Nephron (organoid): Measurements from ENCODE around the gene GATM.

Experiments used
- H3K27ac Mint-ChIP-seq, 3 experiments: 2 replicates each; pipeline ENCODE4 v1.8.0; 2020; ENCODE audit warnings: mixed read lengths in 3 of 3, mild to moderate bottlenecking in 2 of 3, moderate library complexity in 1 of 3
- H3K27me3 Mint-ChIP-seq: 2 replicates; pipeline ENCODE4 v1.8.0; 2021; ENCODE audit warnings: low read depth, mild to moderate bottlenecking, moderate library complexity, mixed read lengths
- H3K36me3 Mint-ChIP-seq: 2 replicates; pipeline ENCODE4 v1.8.0; 2020; ENCODE audit warnings: low read depth, mixed read lengths
- H3K4me1 Mint-ChIP-seq: 2 replicates; pipeline ENCODE4 v1.8.0; 2020; ENCODE audit warnings: mixed read lengths
- H3K4me3 Mint-ChIP-seq, 3 experiments: 2 replicates each; pipeline ENCODE4 v1.8.0; 2020; ENCODE audit warnings: mild to moderate bottlenecking in 3 of 3, mixed read lengths in 3 of 3, moderate library complexity in 2 of 3
- H3K9me3 Mint-ChIP-seq: 2 replicates; pipeline ENCODE4 v1.8.0; 2020; ENCODE audit warnings: mixed read lengths
- CTCF ChIP-seq, 3 experiments: fragments of 200-600 bp; sonication (generic); IDR thresholded peaks; one replicate each; pipeline ENCODE4 v1.5.0; 2021; ENCODE audit warnings: antibody characterized with exemption in 3 of 3; ENCODE audit not compliant: unreplicated experiment in 3 of 3

GATM gene

GRCh38 chr15:45376967-45377608 is 1.3 kb downstream of the GATM start:
- TF ChIP-seq CTCF (IDR thresholded peaks at IDR 0.05; ENCODE audit: unreplicated experiment in 3 of 3), result no peak
- H3K9me3 Mint-ChIP-seq, result no peaks in the 10 kb centered on the region
- H3K36me3 Mint-ChIP-seq, result no peaks in the 10 kb centered on the region
- H3K4me3 Mint-ChIP-seq, result peak overlapping the region; percentile 87 to 91 (median 89)
- H3K27me3 Mint-ChIP-seq, result peaks cover 63% of the 10 kb centered on the region
- H3K4me1 Mint-ChIP-seq, result peaks cover 40% of the 10 kb centered on the region
- H3K27ac Mint-ChIP-seq, result peak overlapping the region; percentile 50 to 81 (median 63)

GRCh38 chr15:45376300-45376928 is 1.9 kb downstream of the GATM start:
- TF ChIP-seq CTCF (IDR thresholded peaks at IDR 0.05; ENCODE audit: unreplicated experiment in 3 of 3), result no peak
- no peaks in the 10 kb centered on the region for H3K36me3 Mint-ChIP-seq
- H3K27me3 Mint-ChIP-seq, result peaks cover 60% of the 10 kb centered on the region
- H3K9me3 Mint-ChIP-seq, result no peaks in the 10 kb centered on the region
- peak overlapping the region; percentile 87 to 91 (median 89) for H3K4me3 Mint-ChIP-seq
- peak overlapping the region in 2 of 3 experiments; percentile 29 to 63 for H3K27ac Mint-ChIP-seq
- H3K4me1 Mint-ChIP-seq, result peaks cover 40% of the 10 kb centered on the region

- Mint-ChIP-seq H3K27me3 (peaks cover 55% of the 10 kb centered on the region), H3K36me3 (no peaks in the 10 kb centered on the region), H3K4me1 (peaks cover 40% of the 10 kb centered on the region), H3K9me3 (no peaks in the 10 kb centered on the region), H3K27ac (peak overlapping the region; percentile 6 to 63 (median 9)), H3K4me3 (peak overlapping the region; percentile 87 to 91 (median 89))
- no peak for TF ChIP-seq CTCF (IDR thresholded peaks at IDR 0.05; ENCODE audit: unreplicated experiment in 3 of 3)
These were observed 2.5 kb downstream of the GATM start for GRCh38 chr15:45375836-45376235.

GRCh38 chr15:45373976-45374375 is 4.4 kb downstream of the GATM start:
- H3K4me1 Mint-ChIP-seq, result peaks cover 45% of the 10 kb centered on the region

GRCh38 chr15:45372041-45372995 is 6.0 kb downstream of the GATM start:
- no peak overlapping the region for H3K4me3 Mint-ChIP-seq
- peaks cover 26% of the 10 kb centered on the region for H3K27me3 Mint-ChIP-seq
- no peak for TF ChIP-seq CTCF (IDR thresholded peaks at IDR 0.05; ENCODE audit: unreplicated experiment in 3 of 3)
- no peaks in the 10 kb centered on the region for H3K36me3 Mint-ChIP-seq
- no peaks in the 10 kb centered on the region for H3K9me3 Mint-ChIP-seq
- H3K4me1 Mint-ChIP-seq, result peaks cover 43% of the 10 kb centered on the region
- peak overlapping the region in 1 of 3 experiments; percentile 12 for H3K27ac Mint-ChIP-seq

More at GRCh38 chr15:45373976-45374375, 4.4 kb downstream of the GATM start:
- no peak overlapping the region for H3K4me3 Mint-ChIP-seq
- peak overlapping the region in 1 of 3 experiments; percentile 8 for H3K27ac Mint-ChIP-seq
- H3K36me3 Mint-ChIP-seq, result no peaks in the 10 kb centered on the region
- no peaks in the 10 kb centered on the region for H3K9me3 Mint-ChIP-seq
- peaks cover 39% of the 10 kb centered on the region for H3K27me3 Mint-ChIP-seq
- no peak for TF ChIP-seq CTCF (IDR thresholded peaks at IDR 0.05; ENCODE audit: unreplicated experiment in 3 of 3)
